ENCODE measurements around the gene DISP2. TPM values are rescaled to one million over a fixed set of nuclear protein-coding genes. Genes with fewer than 3 reads are reported as not detected.

The DISP2 gene
- total and polyA plus RNA-seq, 9 of the 15 experiments (the other 6 are each of a cell fraction or from before 2014, with no cell fraction given) = 0.06 to 0.89 (median 0.15) TPM; not detected in 1

- FAIRE-seq = no peak
- in situ Hi-C loops (cut with MboI) (loop anchor here (5.0 to 10.0 kb wide), 3 partner anchors 77 to 370 kb away; no protein-coding TSS in a partner anchor), intact Hi-C loops (cut with micrococcal nuclease) (loop anchor here (5.0 kb wide), 2 partner anchors 67 to 102 kb away; partner anchors contain the start of genes DISP2 and INAFM2)
- CTCF ChIA-PET (ENCODE audit: low intra/inter-chr PET ratio) = no interaction called here
- Histone ChIP-seq H3K27ac (ENCODE audit: extremely low read depth, low read depth, low read length) (no peak overlapping the region), H3K9me3 (replicated peaks; ENCODE audit: control insufficient read depth, insufficient read depth, low read depth, low read length) (no peaks in the 10 kb centered on the region), H3K9me1 (ENCODE audit: control insufficient read depth, insufficient read depth, low read length) (no peaks in the 10 kb centered on the region), H4K20me1 (replicated peaks; ENCODE audit: control insufficient read depth, insufficient read depth, low read length) (no peaks in the 10 kb centered on the region), H3K4me1 (replicated peaks in 1 of 2; ENCODE audit: control insufficient read depth in 2 of 2, insufficient read depth in 2 of 2, low read length in 2 of 2) (peaks cover 14 to 41% of the 10 kb centered on the region in 2 experiments; a peak in 4 of 5 replicates), H3K79me2 (ENCODE audit: control insufficient read depth, insufficient read depth, low read length) (no peaks in the 10 kb centered on the region), H3K4me2 (ENCODE audit: insufficient read depth, low read length) (no peak overlapping the region), H3K9ac (ENCODE audit: insufficient read depth in 1 of 2, low read depth in 2 of 2, low read length in 2 of 2) (no peak overlapping the region), H3K4me3 (no peak overlapping the region), H2AFZ (ENCODE audit: low read depth, low read length) (no peak overlapping the region), H3K27me3 (ENCODE audit: control insufficient read depth in 2 of 2, insufficient read depth in 2 of 2, low read length in 2 of 2) (no peaks in the 10 kb centered on the region), H3K36me3 (ENCODE audit: control insufficient read depth, insufficient read depth, low read length) (no peaks in the 10 kb centered on the region)
- BruUV-seq (replicated peaks) = no TSS peak
- POLR2A ChIA-PET = interaction anchor here (1.1 to 3.7 kb wide), 4 partner anchors 11 to 71 kb away, joined by 3 to 16 read pairs (median 3); no protein-coding TSS in a partner anchor
- ATAC-seq = no peak
- DNase-seq (ENCODE audit: extremely low read depth in 1 of 4, low spot score in 3 of 4) = no peak
- TF ChIP-seq SMARCE1 (IDR thresholded peaks at IDR 0.05) = no peak
- peak; percentile 75 for TF ChIP-seq TFE3 (CRISPR knock-in tag; IDR thresholded peaks at IDR 0.05)
- WGBS (ENCODE audit: insufficient coverage, low coverage, missing lambda C conversion rate) = 64% methylated on average over 6 of the region's 6 CpGs
These were observed 66.6 kb downstream of the DISP2 start for GRCh38 chr15:40424483-40425115.

GRCh38 chr15:40425681-40426080, 67.7 kb downstream of the DISP2 start:
- ChIA-PET CTCF (ENCODE audit: low intra/inter-chr PET ratio) (no interaction called here), POLR2A (interaction anchor here (0.8 to 3.7 kb wide), 4 partner anchors 10 to 49 kb away, joined by 3 to 16 read pairs (median 3); no protein-coding TSS in a partner anchor)
- H3K36me3 ChIP-seq (ENCODE audit: control insufficient read depth, insufficient read depth, low read length) = no peaks in the 10 kb centered on the region
- in situ Hi-C loops (cut with MboI) = loop anchor here (10.0 kb wide), 2 partner anchors 211 to 371 kb away; no protein-coding TSS in a partner anchor
- no peaks in the 10 kb centered on the region for H4K20me1 ChIP-seq (replicated peaks; ENCODE audit: control insufficient read depth, insufficient read depth, low read length)
- H3K9me3 ChIP-seq (replicated peaks; ENCODE audit: control insufficient read depth, insufficient read depth, low read depth, low read length) = no peaks in the 10 kb centered on the region
- intact Hi-C loops (cut with micrococcal nuclease) = no loop called here
- no TSS peak for BruUV-seq (replicated peaks)
- H3K9ac ChIP-seq (ENCODE audit: insufficient read depth in 1 of 2, low read depth in 2 of 2, low read length in 2 of 2) = no peak overlapping the region
- DNase-seq (ENCODE audit: extremely low read depth in 1 of 4, low spot score in 3 of 4) (no peak), FAIRE-seq (no peak), ATAC-seq (no peak)
- 77% methylated on average over 4 of the region's 5 CpGs for WGBS (ENCODE audit: insufficient coverage, low coverage, missing lambda C conversion rate)
- no peaks in the 10 kb centered on the region for H3K27me3 ChIP-seq (ENCODE audit: control insufficient read depth in 2 of 2, insufficient read depth in 2 of 2, low read length in 2 of 2)
- H3K27ac ChIP-seq (ENCODE audit: extremely low read depth, low read depth, low read length) = no peak overlapping the region
- no peak overlapping the region for H3K4me2 ChIP-seq (ENCODE audit: insufficient read depth, low read length)
- H3K79me2 ChIP-seq (ENCODE audit: control insufficient read depth, insufficient read depth, low read length) = no peaks in the 10 kb centered on the region
- peaks cover 22 to 42% of the 10 kb centered on the region in 2 experiments; a peak in 4 of 5 replicates for H3K4me1 ChIP-seq (replicated peaks in 1 of 2; ENCODE audit: control insufficient read depth in 2 of 2, insufficient read depth in 2 of 2, low read length in 2 of 2)
- H2AFZ ChIP-seq (ENCODE audit: low read depth, low read length) = no peak overlapping the region
- no peaks in the 10 kb centered on the region for H3K9me1 ChIP-seq (ENCODE audit: control insufficient read depth, insufficient read depth, low read length)
- no peak overlapping the region for H3K4me3 ChIP-seq
- no peak for TF ChIP-seq CHCHD3 (CRISPR knock-in tag; IDR thresholded peaks at IDR 0.05)
- TF ChIP-seq FOXJ2 (tag; IDR thresholded peaks at IDR 0.05) = no peak
- TF ChIP-seq HSF4 (CRISPR knock-in tag; IDR thresholded peaks at IDR 0.05; ENCODE audit: borderline replicate concordance) = no peak
- no peak for TF ChIP-seq ATF4 (CRISPR knock-in tag; IDR thresholded peaks at IDR 0.05)
- no peak for TF ChIP-seq ELK1 (CRISPR knock-in tag; IDR thresholded peaks at IDR 0.05)
- no peak for TF ChIP-seq SPI1 (IDR thresholded peaks at IDR 0.05; ENCODE audit: borderline replicate concordance, low read depth, low read length)

All from K562 (cell line).